Measurements from ENCODE around the gene CDK15.

The CDK15 gene

DNA sequence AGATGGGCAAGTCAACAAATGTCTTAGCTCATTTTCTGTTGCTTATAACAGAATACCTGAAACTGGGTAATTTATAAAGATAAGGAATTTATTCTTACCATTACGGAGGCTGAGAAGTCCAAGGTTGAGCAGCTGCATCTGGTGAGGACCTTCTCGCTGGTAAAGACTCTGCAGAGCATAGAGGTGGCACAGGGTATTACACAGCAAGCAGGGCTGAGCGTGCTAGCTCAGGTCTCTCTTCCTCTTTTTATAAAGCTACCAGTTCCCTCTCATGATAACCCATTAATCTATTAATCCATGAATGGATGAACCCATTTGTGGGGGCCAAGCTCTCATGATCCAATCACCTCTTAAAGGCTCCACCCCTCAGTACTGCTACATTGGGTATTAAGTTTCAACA lies 109.1 kb downstream of the CDK15 start:
- DNase-seq, result no peak

DNA sequence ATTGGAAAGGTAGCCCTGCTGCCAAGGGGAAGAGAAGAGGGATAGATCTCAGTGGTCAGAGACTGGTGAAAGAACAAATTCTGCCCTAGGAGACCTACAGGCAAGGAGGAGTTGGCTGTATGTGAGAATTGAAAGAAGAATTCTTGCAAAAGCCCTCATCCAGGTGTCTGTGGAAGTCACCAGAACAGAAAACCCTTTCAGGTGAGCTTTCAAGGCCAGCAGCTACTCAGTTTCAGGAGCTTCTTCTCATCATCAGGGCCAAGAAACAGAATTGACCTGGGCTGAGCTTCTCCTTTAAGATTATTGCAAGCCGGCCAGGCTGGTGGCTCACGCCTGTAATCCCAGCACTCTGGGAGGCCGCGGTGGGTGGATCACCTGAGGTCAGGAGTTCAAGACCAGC lies 110.2 kb downstream of the CDK15 start:
- DNase-seq, result no peak

DNA sequence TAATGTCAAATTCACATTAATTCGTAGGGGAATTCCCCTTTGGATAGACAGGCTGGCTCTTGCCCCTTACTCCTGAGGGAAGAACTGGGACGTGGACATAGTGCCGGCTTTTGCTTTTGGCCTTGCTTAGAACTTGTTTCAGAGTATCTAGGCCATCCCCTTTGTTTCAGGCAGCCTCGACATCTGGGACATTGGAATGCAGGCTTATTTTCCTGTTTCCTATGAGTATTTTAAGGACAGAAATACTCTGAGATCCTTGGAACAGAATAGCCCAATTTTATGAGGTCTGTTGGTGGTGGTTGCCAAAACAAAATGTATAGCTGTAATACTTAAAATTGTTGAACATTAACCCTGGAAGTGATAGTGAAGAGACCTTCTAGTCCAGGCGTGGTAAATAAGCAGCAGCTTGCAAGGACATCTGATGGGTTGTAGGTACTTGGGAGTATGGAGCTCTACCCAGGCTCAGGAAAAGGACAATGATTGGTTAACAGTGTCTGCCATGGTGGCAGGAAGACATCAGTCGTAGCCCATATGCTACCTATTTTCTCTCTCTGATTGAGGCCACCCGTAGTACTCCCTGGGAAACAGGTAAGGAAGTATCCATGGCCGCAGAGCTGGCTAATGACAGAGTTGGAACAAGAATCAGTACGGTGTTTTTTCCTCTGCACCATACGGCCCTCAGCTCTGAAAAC lies 112.4 kb downstream of the CDK15 start:
- no peak for DNase-seq

DNA sequence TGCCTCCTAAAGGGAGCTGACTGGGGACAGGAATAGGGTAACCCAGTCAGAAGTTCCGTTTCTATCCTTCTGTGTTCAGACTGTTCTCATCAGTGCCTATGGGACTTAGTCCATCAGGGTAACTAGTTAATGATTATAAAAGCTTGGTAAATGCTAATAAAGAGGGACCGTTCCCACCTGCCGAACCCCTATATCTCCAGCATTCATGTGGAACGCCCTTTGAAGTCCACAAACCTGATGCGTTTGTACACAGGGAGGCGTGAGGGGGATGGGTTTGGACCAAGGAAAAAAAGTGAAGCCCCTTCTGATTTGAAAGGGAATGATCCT lies 112.9 kb downstream of the CDK15 start:
- no peak for DNase-seq

- DNase-seq, result no peak
These were observed 117.3 kb downstream of the CDK15 start for GRCh38 chr2:201923436-201924328.

DNA sequence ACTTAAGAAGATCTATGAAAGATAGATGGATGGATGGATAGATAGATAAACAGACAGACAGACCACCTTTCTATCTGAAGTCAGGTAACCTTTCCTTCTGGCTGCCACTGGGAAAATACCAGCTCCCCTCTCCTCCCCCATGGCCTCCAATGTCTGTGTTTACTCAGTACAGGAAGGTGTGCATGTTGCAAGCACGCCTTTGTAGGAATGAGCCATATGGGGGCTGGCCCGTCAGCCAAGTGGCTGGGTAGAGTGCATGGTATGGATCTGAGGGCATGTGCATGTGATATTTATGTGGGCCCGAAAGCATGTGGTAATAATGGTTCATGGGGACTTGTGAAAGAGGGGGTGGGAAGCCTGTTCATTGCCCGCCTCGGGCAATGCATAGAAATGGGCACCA lies 118.1 kb downstream of the CDK15 start:
- DNase-seq, result no peak

DNA sequence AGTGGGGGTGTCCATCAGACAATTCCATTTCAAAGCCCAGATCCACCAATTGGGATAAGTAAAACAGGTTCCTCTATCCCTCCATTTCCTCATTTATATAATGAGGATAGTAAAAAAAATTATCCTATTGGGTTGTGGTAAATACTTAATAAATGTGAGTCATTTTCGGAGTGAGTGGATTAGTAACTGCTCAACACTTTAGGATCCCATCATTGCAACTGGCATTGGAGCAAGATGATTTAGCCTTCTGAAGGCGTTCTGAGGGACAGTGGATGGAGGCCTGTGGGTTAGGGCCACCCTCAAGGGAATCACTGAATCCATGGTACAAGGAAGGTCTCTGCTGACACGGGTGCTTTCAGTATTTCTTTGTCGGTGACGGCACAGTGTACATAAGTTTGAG lies 118.7 kb downstream of the CDK15 start:
- no peak for DNase-seq

DNA sequence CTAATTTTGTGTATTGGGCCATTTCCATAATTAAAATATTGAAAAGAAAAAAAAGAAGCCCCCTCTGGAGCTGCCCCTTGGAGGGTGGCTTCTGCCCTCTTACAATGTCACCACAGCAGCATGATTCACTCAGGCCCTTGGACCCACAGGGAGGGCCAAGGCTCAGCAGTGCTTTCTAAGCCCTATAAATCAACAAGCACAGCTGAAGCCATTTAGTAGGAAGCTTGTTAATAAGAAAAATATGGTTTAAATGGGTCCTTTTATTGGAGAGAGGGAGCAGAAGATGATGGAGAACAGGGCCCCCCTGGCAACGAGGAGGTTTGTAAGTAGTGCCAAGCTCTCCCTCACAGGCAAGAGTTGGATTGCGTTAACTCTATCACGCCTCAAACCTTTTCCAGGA lies 119.7 kb downstream of the CDK15 start:
- no peak for DNase-seq

DNA sequence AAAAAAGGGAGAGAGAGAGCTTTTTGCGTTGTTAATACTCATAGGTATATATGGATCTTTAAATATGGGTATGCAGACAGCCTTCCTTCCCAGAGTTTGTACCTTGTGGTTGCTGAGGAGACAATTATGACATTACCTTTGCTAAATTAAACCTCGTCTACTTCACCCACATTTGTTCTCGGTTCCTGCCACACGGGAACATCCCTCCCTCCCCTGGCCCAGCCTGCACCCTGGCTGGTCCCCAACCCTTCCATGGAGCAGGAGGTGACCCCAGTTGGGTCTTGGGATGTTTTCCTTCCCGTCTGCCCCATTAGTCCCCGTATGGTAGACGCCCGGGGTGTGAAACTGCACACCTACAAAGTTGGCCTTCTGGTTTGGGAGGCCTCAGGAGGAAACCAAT lies 122.0 kb downstream of the CDK15 start:
- DNase-seq, result no peak

- no peak for DNase-seq
These were observed 123.1 kb downstream of the CDK15 start for GRCh38 chr2:201929281-201930026.

GRCh38 chr2:201930043-201930442 lies 123.7 kb downstream of the CDK15 start:
- no peak for DNase-seq

- DNase-seq, result no peak
These were observed 124.5 kb downstream of the CDK15 start for GRCh38 chr2:201930831-201931230.

GRCh38 chr2:201931475-201931874 lies 125.1 kb downstream of the CDK15 start:
- no peak for DNase-seq

GRCh38 chr2:201931951-201932350 lies 125.6 kb downstream of the CDK15 start:
- no peak for DNase-seq

DNA sequence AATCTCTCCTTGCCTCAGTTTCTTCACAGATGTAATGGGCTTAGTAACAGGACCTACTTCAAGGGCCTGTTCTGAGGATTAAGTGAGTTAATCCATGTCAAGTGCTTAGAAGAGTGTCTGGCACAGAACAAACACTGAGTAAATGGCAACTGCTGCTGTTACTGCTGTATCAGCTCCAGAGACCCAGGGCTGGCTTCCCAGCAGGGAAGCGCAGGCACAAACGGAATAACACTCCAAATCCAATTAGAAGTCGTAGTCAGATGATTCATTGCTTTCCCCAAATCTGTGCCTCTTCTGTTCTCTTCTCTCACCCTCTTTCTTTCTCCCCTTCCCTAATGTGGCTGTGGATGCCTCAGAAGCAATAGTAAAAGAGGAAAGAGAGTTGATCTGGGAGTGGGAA lies 126.2 kb downstream of the CDK15 start:
- no peak for DNase-seq

GRCh38 chr2:201933792-201934237 lies 127.5 kb downstream of the CDK15 start:
- DNase-seq, result no peak

- no peak for DNase-seq
These were observed 130.5 kb downstream of the CDK15 start for GRCh38 chr2:201936817-201937216.

DNA sequence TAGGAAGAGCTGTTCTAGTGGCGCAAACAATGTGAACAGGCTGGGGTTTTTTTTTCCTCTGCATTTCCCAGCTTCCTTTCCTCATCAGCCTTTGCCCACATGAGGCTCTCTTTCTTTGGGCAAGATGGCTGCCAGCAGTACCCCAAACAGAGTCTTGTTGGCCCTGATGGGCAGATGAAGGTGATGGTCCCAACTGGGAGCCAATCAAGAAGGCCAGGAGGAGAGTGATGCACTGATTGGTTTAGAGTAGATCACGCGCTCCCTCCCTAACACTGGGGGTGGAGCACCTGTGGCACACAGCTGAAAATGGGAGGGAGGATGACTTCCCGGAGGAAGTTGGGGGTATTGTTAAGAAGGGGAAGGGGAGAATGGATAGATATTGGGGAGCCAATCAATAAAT lies 131.0 kb downstream of the CDK15 start:
- DNase-seq, result no peak

- DNase-seq, result no peak
These were observed 131.9 kb downstream of the CDK15 start for GRCh38 chr2:201938156-201938775.

DNA sequence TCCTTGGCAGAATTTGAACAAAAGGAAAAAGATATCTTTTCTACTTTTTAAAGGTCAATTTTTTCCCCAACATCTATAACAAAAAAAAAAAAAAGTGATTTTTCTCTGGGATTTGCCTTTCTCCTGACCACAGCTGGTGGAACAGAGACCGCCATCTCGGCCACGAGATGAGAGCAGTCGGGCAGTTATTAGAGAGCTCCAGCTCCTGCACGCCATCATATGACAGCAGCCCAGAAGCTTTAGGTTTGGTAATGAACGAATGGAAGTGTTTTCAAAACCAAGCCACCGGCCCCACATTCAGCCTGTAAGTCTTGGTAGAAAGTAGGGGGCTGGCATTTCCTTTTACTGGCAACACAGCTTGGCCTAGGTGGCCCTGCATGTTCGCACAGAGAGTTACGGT lies 132.4 kb downstream of the CDK15 start:
- no peak for DNase-seq

- DNase-seq, result no peak
These were observed 133.2 kb downstream of the CDK15 start for GRCh38 chr2:201939453-201939941.

DNA sequence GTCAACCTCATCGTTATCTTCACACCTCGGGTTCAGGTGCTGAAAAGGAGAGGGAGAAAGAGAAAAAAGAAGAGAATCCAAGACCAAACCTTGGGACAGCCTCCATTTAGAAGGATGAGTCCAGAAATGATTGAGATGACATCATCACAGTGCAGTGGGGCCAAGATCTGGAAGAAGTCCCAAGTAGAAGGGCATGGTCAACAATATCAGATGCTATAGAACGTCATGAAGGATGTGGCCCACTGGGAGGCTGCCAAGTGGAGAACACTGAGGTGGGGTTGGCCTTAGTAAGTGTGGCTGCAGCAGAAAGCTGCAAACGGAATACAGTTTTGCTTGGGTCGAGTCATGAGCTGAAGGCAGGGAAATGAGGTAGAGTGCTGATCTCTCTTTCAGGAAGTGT lies 136.2 kb downstream of the CDK15 start:
- DNase-seq, result no peak
